H1 (cell line): Measurements from ENCODE around the gene YTHDF2. TPM values are rescaled to one million over a fixed set of nuclear protein-coding genes. Genes with fewer than 3 reads are reported as not detected.
A peak's percentile ranks its signal among the peaks of the same experiment; 100 is the strongest.

Source experiments
- EP300 ChIP-seq, 2 experiments: IDR thresholded peaks; 1 replicate in 1 of 2; 2 replicates in 1 of 2; pipeline ENCODE4 v1.6.1; 2011 to 2012; ENCODE audit warnings: low read depth in 2 of 2, low read length in 2 of 2, mild to moderate bottlenecking in 2 of 2, borderline replicate concordance in 1 of 2, inconsistent platforms in 1 of 2, moderate library complexity in 1 of 2
- EZH2 ChIP-seq: fragments of 200-600 bp; sonication (generic); IDR thresholded peaks from 2 replicates; pipeline ENCODE4 v1.7.1; 2012; ENCODE audit warnings: low read depth, mild to moderate bottlenecking, moderate library complexity, low read length, inconsistent platforms; ENCODE audit not compliant: severe bottlenecking
- JUN ChIP-seq: IDR thresholded peaks from 2 replicates; pipeline ENCODE4 v1.6.1; 2011; ENCODE audit warnings: low read depth, mild to moderate bottlenecking, improper control_type of control experiment, low read length
- RFX5 ChIP-seq: IDR thresholded peaks from 2 replicates; pipeline ENCODE4 v1.6.1; 2011; ENCODE audit warnings: low read depth, low read length, improper control_type of control experiment, borderline replicate concordance
- SIRT6 ChIP-seq: IDR thresholded peaks from one replicate; pipeline ENCODE4 v1.7.1; 2012; ENCODE audit warnings: low read length, inconsistent platforms
- SIX5 ChIP-seq: IDR thresholded peaks from 2 replicates; pipeline ENCODE4 v1.6.1; 2011; ENCODE audit warnings: mild to moderate bottlenecking, low read depth, low read length
- SRF ChIP-seq: IDR thresholded peaks from 2 replicates; pipeline ENCODE4 v1.6.1; 2011; ENCODE audit warnings: mild to moderate bottlenecking, low read depth, low read length, moderate library complexity
- TAF7 ChIP-seq: optimal IDR thresholded peaks from 2 replicates; pipeline ENCODE3; 2011; ENCODE audit warnings: low read depth, mild to moderate bottlenecking, inconsistent platforms, low read length, moderate library complexity, borderline replicate concordance
- TCF12 ChIP-seq: IDR thresholded peaks from 2 replicates; pipeline ENCODE4 v1.6.1; 2011; ENCODE audit warnings: low read depth, mild to moderate bottlenecking, low read length
- polyA plus RNA-seq, 7 experiments: library from polyadenylated mRNA; depleted of rRNA in 3 of 7; stranded (reverse) in 5 of 7; unstranded in 2 of 7; fragments of >200 nt in 5 of 7; fragments of 200-250 nt in 2 of 7; gene quantifications; 1 replicate in 5 of 7; 2 replicates in 1 of 7; 4 replicates in 1 of 7; pipeline versions ENCODE4 v1.2.1 to v1.2.3, GENCODE V29; 2011 to 2013; ENCODE audit warnings: missing spikeins in 2 of 7, mixed read lengths in 2 of 7
- total RNA-seq: library from RNA; stranded (reverse); fragmentation: NEBNext Ultra II Directional; extraction: Animal tissue kit (Norgen Biotek cat#: 25700); gene quantifications from 2 replicates; pipeline ENCODE4 v1.2.1, GENCODE V29; 2021
- TF ChIP-seq, protein P1 (sequence below): fragments of 300-600 bp; sonication (generic); IDR thresholded peaks from 2 replicates; pipeline ENCODE4 v1.7.1; 2012; ENCODE audit warnings: low read length, moderate library complexity, mild to moderate bottlenecking, inconsistent platforms; ENCODE audit not compliant: insufficient replicate concordance

The YTHDF2 gene
- total and polyA plus RNA-seq, 2 of the 8 experiments (the other 6 are each of a cell fraction or from before 2014, with no cell fraction given), result 128 to 164 TPM

DNA sequence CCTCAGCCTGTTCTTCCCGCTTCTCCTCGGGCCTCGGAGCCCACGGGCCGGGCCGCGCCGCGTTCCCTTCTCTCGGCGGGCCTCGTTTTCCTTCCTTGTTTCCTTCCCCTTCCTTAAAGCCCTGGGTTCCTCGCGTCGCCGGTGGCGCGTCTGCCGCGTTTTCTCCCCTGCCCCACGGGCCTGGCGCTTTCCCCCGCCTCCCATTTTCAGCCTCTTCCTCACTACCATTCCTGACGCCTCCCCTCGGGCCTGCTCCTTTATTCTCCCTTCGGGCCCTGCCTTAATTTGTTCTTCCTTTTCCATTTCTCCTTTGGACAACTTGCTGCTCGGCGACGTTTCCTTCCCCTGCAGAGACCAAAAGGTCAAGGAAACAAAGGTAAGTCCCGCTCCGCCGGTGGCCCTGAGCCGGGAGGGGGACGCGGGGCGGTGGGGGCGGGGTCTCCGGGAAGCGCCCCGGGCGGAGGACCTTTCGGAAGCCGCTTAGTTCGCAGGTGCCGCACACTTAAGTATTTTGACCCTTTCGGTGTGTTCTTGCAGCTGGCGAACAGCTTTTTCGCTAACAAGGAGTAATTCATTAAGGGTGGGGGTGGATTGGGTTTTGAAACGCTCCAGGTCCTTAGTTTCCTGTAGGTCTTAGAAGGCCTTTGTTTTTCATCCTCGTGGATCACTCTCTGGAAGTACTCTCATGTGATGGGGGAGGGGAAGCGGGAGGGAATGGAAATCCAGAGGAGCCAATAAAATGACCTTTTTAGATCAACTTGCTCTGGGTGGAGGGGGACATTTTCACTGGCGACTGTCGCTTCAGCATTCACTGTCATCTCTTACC lies 780 bp downstream of the YTHDF2 start (continued):
- TF ChIP-seq, protein P1, sequence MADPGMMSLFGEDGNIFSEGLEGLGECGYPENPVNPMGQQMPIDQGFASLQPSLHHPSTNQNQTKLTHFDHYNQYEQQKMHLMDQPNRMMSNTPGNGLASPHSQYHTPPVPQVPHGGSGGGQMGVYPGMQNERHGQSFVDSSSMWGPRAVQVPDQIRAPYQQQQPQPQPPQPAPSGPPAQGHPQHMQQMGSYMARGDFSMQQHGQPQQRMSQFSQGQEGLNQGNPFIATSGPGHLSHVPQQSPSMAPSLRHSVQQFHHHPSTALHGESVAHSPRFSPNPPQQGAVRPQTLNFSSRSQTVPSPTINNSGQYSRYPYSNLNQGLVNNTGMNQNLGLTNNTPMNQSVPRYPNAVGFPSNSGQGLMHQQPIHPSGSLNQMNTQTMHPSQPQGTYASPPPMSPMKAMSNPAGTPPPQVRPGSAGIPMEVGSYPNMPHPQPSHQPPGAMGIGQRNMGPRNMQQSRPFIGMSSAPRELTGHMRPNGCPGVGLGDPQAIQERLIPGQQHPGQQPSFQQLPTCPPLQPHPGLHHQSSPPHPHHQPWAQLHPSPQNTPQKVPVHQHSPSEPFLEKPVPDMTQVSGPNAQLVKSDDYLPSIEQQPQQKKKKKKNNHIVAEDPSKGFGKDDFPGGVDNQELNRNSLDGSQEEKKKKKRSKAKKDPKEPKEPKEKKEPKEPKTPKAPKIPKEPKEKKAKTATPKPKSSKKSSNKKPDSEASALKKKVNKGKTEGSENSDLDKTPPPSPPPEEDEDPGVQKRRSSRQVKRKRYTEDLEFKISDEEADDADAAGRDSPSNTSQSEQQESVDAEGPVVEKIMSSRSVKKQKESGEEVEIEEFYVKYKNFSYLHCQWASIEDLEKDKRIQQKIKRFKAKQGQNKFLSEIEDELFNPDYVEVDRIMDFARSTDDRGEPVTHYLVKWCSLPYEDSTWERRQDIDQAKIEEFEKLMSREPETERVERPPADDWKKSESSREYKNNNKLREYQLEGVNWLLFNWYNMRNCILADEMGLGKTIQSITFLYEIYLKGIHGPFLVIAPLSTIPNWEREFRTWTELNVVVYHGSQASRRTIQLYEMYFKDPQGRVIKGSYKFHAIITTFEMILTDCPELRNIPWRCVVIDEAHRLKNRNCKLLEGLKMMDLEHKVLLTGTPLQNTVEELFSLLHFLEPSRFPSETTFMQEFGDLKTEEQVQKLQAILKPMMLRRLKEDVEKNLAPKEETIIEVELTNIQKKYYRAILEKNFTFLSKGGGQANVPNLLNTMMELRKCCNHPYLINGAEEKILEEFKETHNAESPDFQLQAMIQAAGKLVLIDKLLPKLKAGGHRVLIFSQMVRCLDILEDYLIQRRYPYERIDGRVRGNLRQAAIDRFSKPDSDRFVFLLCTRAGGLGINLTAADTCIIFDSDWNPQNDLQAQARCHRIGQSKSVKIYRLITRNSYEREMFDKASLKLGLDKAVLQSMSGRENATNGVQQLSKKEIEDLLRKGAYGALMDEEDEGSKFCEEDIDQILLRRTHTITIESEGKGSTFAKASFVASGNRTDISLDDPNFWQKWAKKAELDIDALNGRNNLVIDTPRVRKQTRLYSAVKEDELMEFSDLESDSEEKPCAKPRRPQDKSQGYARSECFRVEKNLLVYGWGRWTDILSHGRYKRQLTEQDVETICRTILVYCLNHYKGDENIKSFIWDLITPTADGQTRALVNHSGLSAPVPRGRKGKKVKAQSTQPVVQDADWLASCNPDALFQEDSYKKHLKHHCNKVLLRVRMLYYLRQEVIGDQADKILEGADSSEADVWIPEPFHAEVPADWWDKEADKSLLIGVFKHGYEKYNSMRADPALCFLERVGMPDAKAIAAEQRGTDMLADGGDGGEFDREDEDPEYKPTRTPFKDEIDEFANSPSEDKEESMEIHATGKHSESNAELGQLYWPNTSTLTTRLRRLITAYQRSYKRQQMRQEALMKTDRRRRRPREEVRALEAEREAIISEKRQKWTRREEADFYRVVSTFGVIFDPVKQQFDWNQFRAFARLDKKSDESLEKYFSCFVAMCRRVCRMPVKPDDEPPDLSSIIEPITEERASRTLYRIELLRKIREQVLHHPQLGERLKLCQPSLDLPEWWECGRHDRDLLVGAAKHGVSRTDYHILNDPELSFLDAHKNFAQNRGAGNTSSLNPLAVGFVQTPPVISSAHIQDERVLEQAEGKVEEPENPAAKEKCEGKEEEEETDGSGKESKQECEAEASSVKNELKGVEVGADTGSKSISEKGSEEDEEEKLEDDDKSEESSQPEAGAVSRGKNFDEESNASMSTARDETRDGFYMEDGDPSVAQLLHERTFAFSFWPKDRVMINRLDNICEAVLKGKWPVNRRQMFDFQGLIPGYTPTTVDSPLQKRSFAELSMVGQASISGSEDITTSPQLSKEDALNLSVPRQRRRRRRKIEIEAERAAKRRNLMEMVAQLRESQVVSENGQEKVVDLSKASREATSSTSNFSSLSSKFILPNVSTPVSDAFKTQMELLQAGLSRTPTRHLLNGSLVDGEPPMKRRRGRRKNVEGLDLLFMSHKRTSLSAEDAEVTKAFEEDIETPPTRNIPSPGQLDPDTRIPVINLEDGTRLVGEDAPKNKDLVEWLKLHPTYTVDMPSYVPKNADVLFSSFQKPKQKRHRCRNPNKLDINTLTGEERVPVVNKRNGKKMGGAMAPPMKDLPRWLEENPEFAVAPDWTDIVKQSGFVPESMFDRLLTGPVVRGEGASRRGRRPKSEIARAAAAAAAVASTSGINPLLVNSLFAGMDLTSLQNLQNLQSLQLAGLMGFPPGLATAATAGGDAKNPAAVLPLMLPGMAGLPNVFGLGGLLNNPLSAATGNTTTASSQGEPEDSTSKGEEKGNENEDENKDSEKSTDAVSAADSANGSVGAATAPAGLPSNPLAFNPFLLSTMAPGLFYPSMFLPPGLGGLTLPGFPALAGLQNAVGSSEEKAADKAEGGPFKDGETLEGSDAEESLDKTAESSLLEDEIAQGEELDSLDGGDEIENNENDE, result no peak
- no peak for TF ChIP-seq TCF12
- TF ChIP-seq EZH2, result no peak
- no peak for TF ChIP-seq RFX5
- TF ChIP-seq TAF7, result peak; percentile 66
- TF ChIP-seq SIX5, result no peak
- no peak for TF ChIP-seq SIRT6
- TF ChIP-seq EP300 (IDR thresholded peaks at IDR 0.05; ENCODE audit: borderline replicate concordance in 1 of 2, low read depth in 2 of 2, low read length in 2 of 2), result no peak
- TF ChIP-seq JUN, result no peak
- no peak for TF ChIP-seq SRF
